Gastroesophageal sphincter (tissue), 3 donors: ENCODE data around the gene ZFHX2.

Experiments
- CTCF ChIP-seq, 4 experiments: fragments of 200-600 bp in 2 of 4; fragments of 450-650 bp in 2 of 4; sonication (generic) in 1 of 4; IDR thresholded peaks; one replicate each; pipeline ENCODE4 v1.5.1; 2017 to 2019; ENCODE audit warnings: antibody characterized with exemption in 4 of 4, mild to moderate bottlenecking in 2 of 4, moderate library complexity in 2 of 4
- POLR2A ChIP-seq, 2 donors: fragments of 450-650 bp; IDR thresholded peaks; one replicate each; pipeline ENCODE4 v1.6.1; 2017; ENCODE audit warnings: antibody characterized with exemption in 2 of 2, mild to moderate bottlenecking in 2 of 2, moderate library complexity in 1 of 2
- POLR2AphosphoS5 ChIP-seq: sonication (generic); formaldehyde crosslinking; IDR thresholded peaks from one replicate; pipeline ENCODE4 v1.6.1; 2017; ENCODE audit warnings: antibody characterized with exemption

GRCh38 chr14:23483236-23483854 is 68.2 kb downstream of the ZFHX2 start:
- no peak for TF ChIP-seq CTCF (IDR thresholded peaks at IDR 0.05)
- TF ChIP-seq POLR2AphosphoS5: no peak
- TF ChIP-seq POLR2A (IDR thresholded peaks at IDR 0.05): no peak
